NCI-H1092 (cell line): ENCODE data around the gene SEZ6L2.
A peak's percentile ranks its signal among the peaks of the same experiment; 100 is the strongest.
"Not testable (repeated sequence)": the region's sequence is repeated elsewhere in the genome, so short reads cannot be mapped to it uniquely, and the experiment has no call there.

Experiments
- DNase-seq: peaks from one replicate; lab custom pipeline; 2025; lab: John Stamatoyannopoulos, UW

SEZ6L2 gene

GRCh38 chr16:29899516-29900101 is at the start of gene SEZ6L2:
Gene SEZ6L2 (minus strand): TSS chr16:29899550. CDS start chr16:29899019, 531 bp downstream.
- peak; percentile 89 for DNase-seq

- no peak for DNase-seq
These were observed 48.5 kb upstream of the SEZ6L2 start for GRCh38 chr16:29947897-29948296.

GRCh38 chr16:29943846-29944799 is 44.8 kb upstream of the SEZ6L2 start:
- no peak for DNase-seq

GRCh38 chr16:29940656-29941055 is 41.3 kb upstream of the SEZ6L2 start:
- DNase-seq = no peak

- not testable (repeated sequence) for DNase-seq
These were observed 32.4 kb upstream of the SEZ6L2 start for GRCh38 chr16:29931750-29932149.

- DNase-seq = peak; percentile 37
These were observed 27.9 kb upstream of the SEZ6L2 start for GRCh38 chr16:29927070-29927905.

- DNase-seq = no peak
These were observed 27.3 kb upstream of the SEZ6L2 start for GRCh38 chr16:29926711-29927052.

- DNase-seq = peak; percentile 79
These were observed 26.7 kb upstream of the SEZ6L2 start, which contains the start of gene KCTD13 for GRCh38 chr16:29925781-29926710. Gene KCTD13 (minus strand): TSS chr16:29926226. CDS start chr16:29926033, 193 bp downstream.

GRCh38 chr16:29925105-29925756 is 25.9 kb upstream of the SEZ6L2 start:
- no peak for DNase-seq

GRCh38 chr16:29922986-29923501 is 23.7 kb upstream of the SEZ6L2 start:
- DNase-seq = no peak

- no peak for DNase-seq
These were observed 23.0 kb upstream of the SEZ6L2 start for GRCh38 chr16:29922326-29922725.

GRCh38 chr16:29921034-29921385 is 21.7 kb upstream of the SEZ6L2 start:
- no peak for DNase-seq

- no peak for DNase-seq
These were observed 21.1 kb upstream of the SEZ6L2 start for GRCh38 chr16:29920288-29921033.

GRCh38 chr16:29916979-29917378 is 17.6 kb upstream of the SEZ6L2 start:
- DNase-seq = no peak

GRCh38 chr16:29915590-29916247 is 16.4 kb upstream of the SEZ6L2 start:
- DNase-seq = no peak

GRCh38 chr16:29913514-29913913 is 14.2 kb upstream of the SEZ6L2 start:
- DNase-seq = no peak

- no peak for DNase-seq
These were observed 12.7 kb upstream of the SEZ6L2 start for GRCh38 chr16:29912087-29912486.

GRCh38 chr16:29911676-29912010 is 12.3 kb upstream of the SEZ6L2 start:
- DNase-seq = no peak
